DMS153 (cell line): ENCODE measurements around the gene PIK3C3.

Experiments
- DNase-seq: peaks from one replicate; lab custom pipeline; 2025; lab: John Stamatoyannopoulos, UW

Gene PIK3C3

GRCh38 chr18:41954827-41955613 lies at the start of gene PIK3C3:
PIK3C3 (plus strand) TSS chr18:41955234; CDS start chr18:41955292, 58 bp downstream.
- DNase-seq: peak; percentile 95

- DNase-seq: no peak
These were observed 49.1 kb upstream of the PIK3C3 start for GRCh38 chr18:41905786-41906527.

- DNase-seq: peak; percentile 40
These were observed 48.4 kb upstream of the PIK3C3 start for GRCh38 chr18:41906528-41907146.

- DNase-seq: no peak
These were observed 37.9 kb upstream of the PIK3C3 start for GRCh38 chr18:41917181-41917580.

- no peak for DNase-seq
These were observed 33.3 kb upstream of the PIK3C3 start for GRCh38 chr18:41921770-41922169.

GRCh38 chr18:41922176-41922575 lies 32.9 kb upstream of the PIK3C3 start:
- DNase-seq: no peak

- peak; percentile 38 for DNase-seq
These were observed 32.2 kb upstream of the PIK3C3 start for GRCh38 chr18:41922841-41923240.

GRCh38 chr18:41923446-41923845 lies 31.6 kb upstream of the PIK3C3 start:
- DNase-seq: no peak

GRCh38 chr18:41928581-41928980 lies 26.5 kb upstream of the PIK3C3 start:
- DNase-seq: no peak

GRCh38 chr18:41932899-41933298 lies 22.1 kb upstream of the PIK3C3 start:
- no peak for DNase-seq

GRCh38 chr18:41933778-41934177 lies 21.3 kb upstream of the PIK3C3 start:
- no peak for DNase-seq

GRCh38 chr18:41936471-41937134 lies 18.4 kb upstream of the PIK3C3 start:
- no peak for DNase-seq

GRCh38 chr18:41938445-41938844 lies 16.6 kb upstream of the PIK3C3 start:
- DNase-seq: no peak

GRCh38 chr18:41939326-41939725 lies 15.7 kb upstream of the PIK3C3 start:
- no peak for DNase-seq

- DNase-seq: no peak
These were observed 14.4 kb upstream of the PIK3C3 start for GRCh38 chr18:41940506-41941215.

GRCh38 chr18:41942254-41942653 lies 12.8 kb upstream of the PIK3C3 start:
- no peak for DNase-seq

- no peak for DNase-seq
These were observed 6.4 kb upstream of the PIK3C3 start for GRCh38 chr18:41948544-41949110.

GRCh38 chr18:41949206-41949920 lies 5.7 kb upstream of the PIK3C3 start:
- DNase-seq: no peak

GRCh38 chr18:41955688-41956087 lies 654 bp downstream of the PIK3C3 start:
- no peak for DNase-seq

- no peak for DNase-seq
These were observed 4.0 kb downstream of the PIK3C3 start for GRCh38 chr18:41959045-41959444.
